Measurements from ENCODE around the gene DUX4.
"Not testable (repeated sequence)": the region's sequence is repeated elsewhere in the genome, so short reads cannot be mapped to it uniquely, and the experiment has no call there.

DUX4 gene

GRCh38 chr4:190173428-190173827 is at the start of gene DUX4:
Gene DUX4, plus strand, starts transcription at chr4:190173774. Its CDS starts 0 bp downstream, at chr4:190173774.
- not testable (repeated sequence) for DNase-seq (ENCODE audit: low read depth in 2 of 2)

GRCh38 chr4:190175436-190175835 is 1.9 kb downstream of the DUX4 start:
- not testable (repeated sequence) for DNase-seq (ENCODE audit: low read depth in 2 of 2)

- not testable (repeated sequence) for DNase-seq (ENCODE audit: low read depth in 2 of 2)
Observed at GRCh38 chr4:190177727-190178605, 4.4 kb downstream of the DUX4 start.

- not testable (repeated sequence) for DNase-seq (ENCODE audit: low read depth in 2 of 2)
Observed at GRCh38 chr4:190178606-190178990, 5.0 kb downstream of the DUX4 start.

- not testable (repeated sequence) for DNase-seq (ENCODE audit: low read depth in 2 of 2)
Observed at GRCh38 chr4:190179030-190179739, 5.6 kb downstream of the DUX4 start.

GRCh38 chr4:190179740-190180094 is 6.1 kb downstream of the DUX4 start:
- not testable (repeated sequence) for DNase-seq (ENCODE audit: low read depth in 2 of 2)

- not testable (repeated sequence) for DNase-seq (ENCODE audit: low read depth in 2 of 2)
Observed at GRCh38 chr4:190180947-190181346, 7.4 kb downstream of the DUX4 start.

GRCh38 chr4:190181481-190182100 is 8.0 kb downstream of the DUX4 start:
- DNase-seq (ENCODE audit: low read depth in 2 of 2) = not testable (repeated sequence)

- DNase-seq (ENCODE audit: low read depth in 2 of 2) = not testable (repeated sequence)
Observed at GRCh38 chr4:190203510-190203909, 29.9 kb downstream of the DUX4 start.
